Endothelial cell of coronary artery (primary cell): Measurements from ENCODE around the gene GREB1. TPM values are rescaled to one million over a fixed set of nuclear protein-coding genes. Genes with fewer than 3 reads are reported as not detected.

Experiments used
- total RNA-seq: library from RNA; depleted of rRNA; stranded (reverse); fragments of >200 nt; gene quantifications from 2 replicates; pipeline ENCODE4 v1.2.3, GENCODE V29; 2014

GREB1 gene
- total RNA-seq = 0.09 TPM in 2 replicates

GRCh38 chr2:11533278-11534070 is at the start of gene GREB1:
GREB1 (plus strand) TSS chr2:11534045; CDS start chr2:11556615, 22,570 bp downstream.

GRCh38 chr2:11669454-11670291 is 135.8 kb downstream of the GREB1 start, which contains the start of gene NTSR2:
NTSR2 (minus strand) TSS chr2:11670195; CDS start chr2:11670129, 66 bp downstream.

Other genes with a start within 250 kb of the GREB1 start
- 40.4 and 43.2 TPM in 2 replicates for gene ROCK2, start 189.4 kb upstream of the GREB1 start, total RNA-seq
- gene E2F6, start 67.9 kb upstream of the GREB1 start, total RNA-seq = 9.7 and 10.1 TPM in 2 replicates
- not detected in 2 replicates for gene NTSR2, start 136.2 kb downstream of the GREB1 start, total RNA-seq
- 25.7 and 54.1 TPM in 2 replicates for gene LPIN1, start 212.6 kb downstream of the GREB1 start, total RNA-seq